Activated CD4-positive, alpha-beta T cell treated with anti-CD3 and anti-CD28 coated beads, Interleukin-2, amount 50 U/mL, for 48 hours (primary cell): ENCODE results near the gene ZNRF2.

Source experiments
- DNase-seq, 2 experiments: peaks; one replicate each; pipeline ENCODE4 v3.0.0-alpha.2; 2020

Gene ZNRF2

GRCh38 chr7:30323006-30323355, 38.6 kb downstream of the ZNRF2 start:
- no peak for DNase-seq

- no peak for DNase-seq
Measured at GRCh38 chr7:30327813-30328212, 43.4 kb downstream of the ZNRF2 start.

- no peak for DNase-seq
Measured at GRCh38 chr7:30328381-30328780, 44.0 kb downstream of the ZNRF2 start.

- no peak for DNase-seq
Measured at GRCh38 chr7:30329716-30330115, 45.3 kb downstream of the ZNRF2 start.

GRCh38 chr7:30330134-30331111, 46.0 kb downstream of the ZNRF2 start:
- no peak for DNase-seq

GRCh38 chr7:30331338-30331737, 46.9 kb downstream of the ZNRF2 start:
- DNase-seq = no peak

GRCh38 chr7:30332549-30332948, 48.2 kb downstream of the ZNRF2 start:
- DNase-seq = no peak

GRCh38 chr7:30335763-30336487, 51.5 kb downstream of the ZNRF2 start:
- DNase-seq = no peak

- no peak for DNase-seq
Measured at GRCh38 chr7:30344513-30344912, 60.1 kb downstream of the ZNRF2 start.

- no peak for DNase-seq
Measured at GRCh38 chr7:30347226-30348082, 63.1 kb downstream of the ZNRF2 start.

- DNase-seq = peak; percentile 19 to 32
Measured at GRCh38 chr7:30348083-30348560, 63.7 kb downstream of the ZNRF2 start.

GRCh38 chr7:30349170-30349569, 64.8 kb downstream of the ZNRF2 start:
- no peak for DNase-seq

GRCh38 chr7:30349816-30350215, 65.4 kb downstream of the ZNRF2 start:
- DNase-seq = no peak

- no peak for DNase-seq
Measured at GRCh38 chr7:30351286-30351685, 66.9 kb downstream of the ZNRF2 start.

- DNase-seq = no peak
Measured at GRCh38 chr7:30351724-30352123, 67.3 kb downstream of the ZNRF2 start.

- no peak for DNase-seq
Measured at GRCh38 chr7:30352169-30352568, 67.8 kb downstream of the ZNRF2 start.

- DNase-seq = no peak
Measured at GRCh38 chr7:30353532-30353931, 69.1 kb downstream of the ZNRF2 start.

- DNase-seq = no peak
Measured at GRCh38 chr7:30353932-30354607, 69.7 kb downstream of the ZNRF2 start.

GRCh38 chr7:30354791-30355190, 70.4 kb downstream of the ZNRF2 start:
- no peak for DNase-seq

GRCh38 chr7:30359957-30360356, 75.6 kb downstream of the ZNRF2 start:
- DNase-seq = no peak

GRCh38 chr7:30363778-30364563, 79.6 kb downstream of the ZNRF2 start:
- DNase-seq = no peak

- DNase-seq = no peak
Measured at GRCh38 chr7:30364773-30365172, 80.4 kb downstream of the ZNRF2 start.
